PFSK-1 (cell line): ENCODE measurements around the gene VWF.

Source experiments
- SIN3A ChIP-seq: IDR thresholded peaks from 2 replicates; pipeline ENCODE4 v1.6.1; 2012; ENCODE audit warnings: mild to moderate bottlenecking, low read length, moderate library complexity, borderline replicate concordance; ENCODE audit not compliant: insufficient read depth
- TF ChIP-seq, protein P1 (sequence below), 2 experiments: IDR thresholded peaks; 2 replicates each; pipeline versions ENCODE4 v1.6.1 to v1.8.0; 2011 to 2012; ENCODE audit warnings: low read depth in 2 of 2, low read length in 2 of 2, control low read depth in 1 of 2, inconsistent platforms in 1 of 2, mild to moderate bottlenecking in 1 of 2, moderate library complexity in 1 of 2; ENCODE audit not compliant: insufficient read depth in 1 of 2

DNA sequence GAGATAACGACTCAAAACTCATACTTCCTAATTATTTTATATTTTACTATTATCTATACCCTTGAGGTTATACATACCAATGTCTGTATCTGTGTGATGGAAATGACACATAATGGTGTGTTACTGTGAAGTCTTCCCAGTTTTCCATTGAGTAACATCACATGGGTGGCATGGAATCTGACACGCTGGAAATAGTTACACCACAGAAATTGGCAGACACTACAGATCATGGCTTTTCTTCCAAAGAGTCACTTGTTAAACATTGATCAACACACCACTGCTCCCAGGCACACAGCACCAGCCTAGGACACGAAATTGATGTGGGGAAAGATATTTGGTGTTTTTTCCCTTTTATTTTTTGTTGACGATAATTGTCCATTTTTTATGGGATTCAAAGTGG is 33.0 kb upstream of the VWF start:
- no peak for TF ChIP-seq SIN3A
- TF ChIP-seq, protein P1, sequence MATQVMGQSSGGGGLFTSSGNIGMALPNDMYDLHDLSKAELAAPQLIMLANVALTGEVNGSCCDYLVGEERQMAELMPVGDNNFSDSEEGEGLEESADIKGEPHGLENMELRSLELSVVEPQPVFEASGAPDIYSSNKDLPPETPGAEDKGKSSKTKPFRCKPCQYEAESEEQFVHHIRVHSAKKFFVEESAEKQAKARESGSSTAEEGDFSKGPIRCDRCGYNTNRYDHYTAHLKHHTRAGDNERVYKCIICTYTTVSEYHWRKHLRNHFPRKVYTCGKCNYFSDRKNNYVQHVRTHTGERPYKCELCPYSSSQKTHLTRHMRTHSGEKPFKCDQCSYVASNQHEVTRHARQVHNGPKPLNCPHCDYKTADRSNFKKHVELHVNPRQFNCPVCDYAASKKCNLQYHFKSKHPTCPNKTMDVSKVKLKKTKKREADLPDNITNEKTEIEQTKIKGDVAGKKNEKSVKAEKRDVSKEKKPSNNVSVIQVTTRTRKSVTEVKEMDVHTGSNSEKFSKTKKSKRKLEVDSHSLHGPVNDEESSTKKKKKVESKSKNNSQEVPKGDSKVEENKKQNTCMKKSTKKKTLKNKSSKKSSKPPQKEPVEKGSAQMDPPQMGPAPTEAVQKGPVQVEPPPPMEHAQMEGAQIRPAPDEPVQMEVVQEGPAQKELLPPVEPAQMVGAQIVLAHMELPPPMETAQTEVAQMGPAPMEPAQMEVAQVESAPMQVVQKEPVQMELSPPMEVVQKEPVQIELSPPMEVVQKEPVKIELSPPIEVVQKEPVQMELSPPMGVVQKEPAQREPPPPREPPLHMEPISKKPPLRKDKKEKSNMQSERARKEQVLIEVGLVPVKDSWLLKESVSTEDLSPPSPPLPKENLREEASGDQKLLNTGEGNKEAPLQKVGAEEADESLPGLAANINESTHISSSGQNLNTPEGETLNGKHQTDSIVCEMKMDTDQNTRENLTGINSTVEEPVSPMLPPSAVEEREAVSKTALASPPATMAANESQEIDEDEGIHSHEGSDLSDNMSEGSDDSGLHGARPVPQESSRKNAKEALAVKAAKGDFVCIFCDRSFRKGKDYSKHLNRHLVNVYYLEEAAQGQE (IDR thresholded peaks at IDR 0.05; ENCODE audit: insufficient read depth in 1 of 2, low read depth in 2 of 2, low read length in 2 of 2) = no peak
